ENCODE measurements around the gene SLC9C1.
"Not testable (repeated sequence)": the region's sequence is repeated elsewhere in the genome, so short reads cannot be mapped to it uniquely, and the experiment has no call there.

Gene SLC9C1

DNA sequence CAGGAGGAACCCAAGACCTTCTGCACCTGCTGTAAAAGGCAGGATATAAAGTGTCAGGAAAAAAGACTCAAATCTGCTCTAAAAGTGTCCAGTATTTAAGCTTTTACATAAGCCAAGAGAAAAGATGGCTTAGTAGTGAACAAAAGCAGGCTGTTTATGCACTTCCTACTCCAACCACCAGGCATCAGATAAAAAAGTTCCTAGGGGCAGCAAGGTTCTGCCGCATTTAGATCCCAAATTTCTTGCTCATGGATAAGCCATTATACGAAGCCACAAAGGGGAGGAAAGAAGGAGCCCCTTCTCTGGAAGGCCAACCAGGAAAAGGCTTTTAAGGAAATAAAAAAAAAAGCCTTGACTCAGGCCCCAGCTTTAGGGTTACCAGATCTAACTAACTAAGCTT, 10.6 kb upstream of the SLC9C1 start:
- no peak for DNase-seq

DNA sequence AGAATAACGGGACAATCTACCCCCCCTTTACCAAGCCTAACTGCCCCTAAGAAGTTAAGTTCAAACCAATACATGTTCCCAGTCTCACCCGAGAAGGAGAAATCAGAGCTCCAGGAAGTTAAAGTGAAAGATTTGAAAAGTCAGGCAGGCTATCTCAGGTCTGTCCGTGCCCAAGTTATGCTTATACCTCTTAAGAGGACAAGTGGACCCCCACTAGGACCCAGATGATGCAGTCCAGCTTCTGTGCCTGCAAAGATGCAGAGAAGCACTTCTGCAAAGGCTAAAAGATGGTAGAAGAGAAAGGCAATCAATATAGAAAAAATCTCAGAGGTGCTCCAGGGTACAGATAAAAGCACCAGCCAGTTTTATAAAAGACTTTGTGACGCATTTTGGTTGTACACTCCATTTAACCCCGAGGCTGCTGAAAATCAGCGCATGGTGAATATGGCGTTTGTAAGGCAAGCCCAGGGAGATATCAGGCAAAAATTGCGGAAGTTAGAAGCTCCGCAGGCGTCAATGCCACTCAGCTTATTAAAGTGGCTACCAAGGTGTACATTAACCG, 9.8 kb upstream of the SLC9C1 start:
- DNase-seq = no peak

DNA sequence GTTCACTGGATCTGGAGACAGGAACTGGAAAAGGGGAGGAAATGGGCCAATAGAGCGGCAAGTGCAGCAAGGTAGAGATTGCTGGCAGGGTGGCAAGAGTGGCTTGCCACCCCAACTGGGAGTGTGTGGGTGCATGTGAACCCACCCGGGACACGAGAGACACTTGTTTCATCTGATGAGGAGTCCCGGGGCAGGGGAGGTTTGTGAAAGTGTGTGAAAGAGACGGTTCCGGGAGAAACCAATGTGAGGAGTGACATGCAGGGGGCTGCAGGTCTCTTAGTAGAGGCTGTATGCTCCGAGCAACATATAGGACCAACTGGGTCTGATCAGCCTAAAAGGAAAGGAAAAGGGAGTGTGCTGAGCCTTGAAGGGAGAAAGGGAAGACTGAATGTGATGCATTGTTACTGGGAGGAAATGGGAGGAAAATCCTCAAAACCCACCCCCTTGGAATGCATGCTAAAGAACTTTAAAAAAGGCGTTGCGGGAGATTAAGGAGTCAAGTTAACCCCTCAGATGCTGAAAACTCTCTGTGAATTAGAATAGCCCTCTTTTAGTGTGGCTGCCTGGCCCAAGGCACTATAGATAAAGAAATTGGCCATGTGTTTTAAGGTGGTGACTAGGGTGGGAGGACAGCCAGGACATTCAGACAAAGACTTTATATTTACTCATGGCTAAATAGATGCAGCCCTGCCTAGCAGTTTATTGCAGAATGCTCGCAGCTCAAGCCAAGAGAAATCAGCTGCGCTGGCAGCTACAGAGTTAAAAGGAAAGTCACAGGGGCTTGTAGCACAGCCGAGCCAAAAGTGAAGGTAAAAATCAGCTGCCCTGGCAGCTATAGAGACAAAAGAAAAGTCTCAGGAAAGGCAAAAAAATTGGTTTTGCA, 9.1 kb upstream of the SLC9C1 start:
- no peak for DNase-seq

DNA sequence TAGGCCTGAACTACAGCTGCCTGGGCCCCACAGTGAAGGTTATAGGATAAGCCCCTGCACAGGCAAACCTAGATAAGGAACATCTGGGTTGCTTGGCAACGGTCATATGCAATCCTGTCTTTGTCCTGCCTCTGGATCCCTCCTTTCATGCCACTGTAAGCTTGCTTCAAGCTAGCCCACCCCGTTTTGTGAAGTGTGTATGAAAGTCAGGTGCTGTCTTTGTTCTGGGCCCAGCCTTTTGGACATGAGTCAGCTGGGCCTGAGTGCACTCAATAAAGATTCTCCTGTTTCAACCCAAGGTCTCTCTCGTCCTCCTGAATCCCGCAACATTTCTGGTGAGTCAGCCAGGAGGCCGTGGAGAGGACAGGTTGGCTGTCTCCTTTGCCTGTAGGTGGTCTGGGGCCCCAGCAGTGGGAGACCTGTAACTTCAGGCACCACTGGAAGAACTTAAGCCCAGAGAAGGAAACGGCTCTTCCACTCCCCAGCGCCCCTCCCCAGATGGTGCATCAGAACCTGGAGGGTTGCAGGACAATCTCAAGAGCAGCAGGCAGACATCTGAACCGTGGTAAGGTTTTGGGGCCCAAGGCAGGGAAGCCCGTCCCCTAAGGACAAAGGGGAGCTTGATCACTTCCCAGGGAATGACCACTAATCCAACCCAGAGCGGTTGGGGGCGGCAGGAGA, 8.3 kb upstream of the SLC9C1 start:
- no peak for DNase-seq

DNA sequence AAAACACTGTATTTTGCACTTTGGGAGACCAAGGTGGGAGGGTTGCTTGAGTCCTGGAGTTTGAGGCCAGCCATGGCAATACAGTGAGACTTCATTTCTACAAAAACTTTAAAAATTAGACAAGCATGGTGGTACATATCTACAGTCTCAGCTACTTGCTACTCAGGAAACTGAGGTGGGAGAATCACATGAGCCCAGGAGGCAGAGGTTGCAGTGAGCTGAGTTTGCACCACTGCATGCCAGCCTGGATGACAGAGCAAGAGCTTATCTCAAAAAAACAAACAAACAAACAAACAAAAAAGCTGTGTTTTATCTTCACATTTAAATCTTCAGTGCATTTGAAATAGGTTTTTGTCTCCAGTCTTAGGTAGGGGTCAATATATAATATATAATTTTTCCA, 4.8 kb upstream of the SLC9C1 start:
- DNase-seq = no peak

DNA sequence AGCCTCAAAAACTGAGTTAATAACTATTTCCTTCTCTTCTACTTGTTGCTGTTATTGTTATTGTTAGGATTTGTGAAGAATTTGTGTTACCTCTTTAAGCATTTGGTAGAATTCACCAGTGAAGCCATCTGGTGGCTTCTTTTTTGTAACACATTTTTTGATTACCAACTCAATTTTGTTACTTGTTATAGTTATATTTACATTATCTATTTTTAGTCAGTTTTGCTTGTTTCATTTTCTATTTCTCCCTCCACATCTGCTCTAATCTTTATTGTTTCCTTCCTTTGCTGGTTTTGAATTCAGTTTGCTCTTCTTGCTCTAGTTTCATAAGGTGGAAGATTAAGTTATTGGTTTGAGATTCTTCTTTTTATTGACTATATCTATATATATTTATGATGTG, 3.7 kb upstream of the SLC9C1 start:
- no peak for DNase-seq

DNA sequence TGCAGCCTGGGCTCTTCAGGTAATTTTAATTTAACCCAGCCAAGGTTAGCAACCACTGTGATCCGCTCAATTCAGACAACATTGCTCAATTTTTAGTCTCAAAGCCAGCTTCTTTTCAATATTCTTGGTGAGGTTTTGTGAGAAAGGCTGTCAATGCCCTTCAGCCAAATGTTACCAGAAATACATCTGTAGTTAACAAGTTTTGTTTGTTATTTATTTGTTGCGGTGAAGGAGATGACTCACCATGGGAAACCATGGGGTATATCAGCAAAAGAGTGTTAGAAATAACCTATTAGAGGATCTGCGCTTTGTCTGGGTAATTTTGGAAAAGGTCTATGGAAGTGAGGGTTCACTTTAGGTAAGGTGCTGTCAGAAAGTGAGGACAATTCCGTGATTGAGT, 5.0 kb downstream of the SLC9C1 start:
- DNase-seq = no peak

DNA sequence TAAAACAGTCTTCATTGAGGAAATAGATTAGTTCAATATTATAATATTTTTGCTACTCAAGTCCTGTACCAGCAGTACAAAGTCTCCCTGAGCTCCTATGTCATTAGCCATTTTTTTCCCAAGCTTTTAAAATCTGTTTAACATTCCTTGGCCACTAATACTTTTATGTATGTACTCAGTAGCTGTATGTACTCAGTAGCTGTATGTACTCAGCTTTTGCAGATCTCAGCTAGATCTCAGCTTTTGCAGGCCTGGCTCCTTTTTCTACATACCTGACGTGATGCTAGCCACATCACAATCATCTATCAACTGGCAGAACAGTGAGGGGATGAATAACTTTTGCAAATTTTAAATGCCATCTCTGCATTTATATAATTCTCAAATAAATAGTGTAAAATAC, 13.8 kb downstream of the SLC9C1 start:
- DNase-seq = no peak

DNA sequence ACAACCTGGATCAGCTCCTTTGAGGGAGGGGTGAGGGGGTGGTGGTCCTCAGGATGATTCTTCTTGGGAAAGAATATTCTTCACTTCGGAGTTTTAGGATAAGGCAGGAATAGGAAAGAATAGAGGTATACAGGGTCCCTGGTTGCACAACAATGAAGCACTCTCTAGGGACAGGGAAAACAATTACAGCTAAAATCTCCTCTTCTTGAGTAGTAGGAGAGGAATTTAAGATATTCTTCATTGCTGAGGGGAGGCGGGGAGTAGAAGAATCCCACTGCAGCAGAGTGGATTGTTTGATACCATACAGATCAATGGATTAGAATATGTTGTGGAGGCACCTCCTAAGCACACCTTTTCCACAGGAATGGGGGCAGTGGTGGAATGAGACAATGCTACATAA, 20.5 kb downstream of the SLC9C1 start:
- DNase-seq = no peak

DNA sequence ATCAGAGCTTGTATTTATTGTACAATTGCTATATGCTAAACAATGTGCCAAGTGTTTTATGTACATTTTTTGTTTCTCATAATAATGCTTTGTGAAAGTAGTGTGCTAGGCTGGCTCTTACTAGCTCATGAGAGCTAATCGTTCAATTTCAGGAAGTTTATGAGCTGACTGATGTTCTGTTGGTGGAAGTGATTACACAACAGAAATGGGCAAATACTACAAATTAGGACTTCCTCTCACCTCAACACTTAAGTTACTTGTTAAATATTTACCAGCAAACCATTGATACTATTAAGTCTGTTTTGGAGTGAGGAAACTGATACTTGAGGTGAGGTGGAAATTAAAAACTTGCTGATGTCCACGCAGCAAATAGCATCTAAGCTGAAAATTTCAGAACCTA, 32.3 kb downstream of the SLC9C1 start:
- DNase-seq = no peak

DNA sequence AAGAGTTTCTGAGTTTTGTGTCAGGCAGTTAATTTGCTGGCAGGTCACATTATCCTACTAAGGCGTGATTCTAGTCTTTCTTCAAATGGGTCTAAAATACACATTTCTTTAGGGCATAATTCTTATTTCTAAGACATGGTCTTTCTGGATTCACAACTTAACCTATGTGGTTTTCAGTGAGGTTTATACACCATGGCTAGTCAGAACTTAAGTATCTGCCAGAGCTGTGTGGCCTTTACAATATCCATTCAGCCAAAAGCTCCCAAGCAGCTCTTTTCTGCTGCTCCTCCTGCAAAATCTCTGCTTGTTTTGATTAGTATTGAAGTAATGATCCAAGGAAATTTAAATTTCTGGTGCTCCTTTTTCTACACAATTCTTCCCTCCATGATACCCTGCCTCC, 33.5 kb downstream of the SLC9C1 start:
- no peak for DNase-seq

DNA sequence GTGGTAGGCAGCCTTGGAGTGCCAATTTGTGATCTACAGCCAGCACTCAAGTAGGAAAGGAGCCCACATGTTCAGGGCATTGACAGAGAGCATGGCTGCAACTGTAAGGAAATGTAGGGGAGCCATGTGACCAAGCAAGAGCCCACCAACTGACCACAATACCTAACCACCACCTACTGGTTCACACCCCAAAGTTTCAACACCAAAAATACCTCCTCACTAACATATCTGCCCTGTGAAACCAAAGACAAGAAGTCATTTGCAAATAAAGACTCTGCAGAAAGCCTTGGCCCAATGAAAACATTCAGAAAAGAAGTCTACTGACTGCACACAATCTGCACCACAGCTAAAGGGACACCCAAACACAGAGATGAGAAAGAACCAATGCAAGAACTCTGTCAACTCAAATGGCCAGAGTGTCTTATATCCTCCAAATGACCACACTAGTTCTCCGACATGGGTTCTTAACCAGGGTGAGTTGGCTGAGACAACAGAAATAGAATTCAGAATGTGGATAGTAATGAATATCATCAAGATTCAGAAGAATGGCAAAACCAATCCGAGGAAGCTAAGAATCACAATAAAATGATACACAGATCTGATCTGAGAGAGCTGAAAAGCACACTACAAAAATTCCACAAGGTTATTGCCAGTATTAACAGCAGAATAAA, 40.6 kb downstream of the SLC9C1 start:
- DNase-seq = no peak

DNA sequence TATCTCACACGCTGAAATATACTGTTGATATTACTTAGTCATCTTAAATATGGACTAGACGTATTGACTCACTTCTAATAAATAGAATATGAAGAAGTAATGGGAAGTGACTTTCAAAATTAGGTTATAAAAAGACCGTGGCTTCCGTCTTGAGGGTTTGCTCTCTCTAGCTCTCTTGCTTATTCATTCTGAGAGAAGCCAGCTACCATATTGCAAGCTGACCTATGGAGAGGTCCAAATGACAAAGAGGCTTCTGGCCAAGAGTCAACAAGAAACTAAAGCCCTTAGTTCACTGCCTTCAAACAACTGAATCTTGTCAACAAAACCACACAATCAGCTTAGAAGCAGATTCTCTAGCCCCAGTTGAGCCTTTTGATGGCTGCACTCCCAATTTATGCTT, 46.1 kb downstream of the SLC9C1 start:
- DNase-seq = no peak

DNA sequence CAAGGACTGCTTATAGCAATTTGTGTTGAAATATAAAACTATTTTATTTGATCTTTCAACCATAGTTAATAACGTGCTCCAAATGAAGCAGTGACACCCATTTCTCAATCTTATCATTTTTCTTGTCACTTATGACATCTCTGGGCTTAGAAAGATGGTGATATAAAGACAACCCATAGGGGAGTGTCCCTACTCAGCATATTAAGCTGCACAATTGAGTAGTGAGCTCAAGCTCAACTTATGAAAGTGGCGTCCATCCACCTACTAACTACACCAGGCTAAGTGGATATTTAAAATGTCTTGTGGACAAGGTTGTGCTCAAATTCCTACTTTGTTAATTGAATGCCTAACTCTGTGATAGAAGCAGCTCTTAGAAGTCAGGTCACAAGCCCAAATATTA, 46.7 kb downstream of the SLC9C1 start:
- no peak for DNase-seq

DNA sequence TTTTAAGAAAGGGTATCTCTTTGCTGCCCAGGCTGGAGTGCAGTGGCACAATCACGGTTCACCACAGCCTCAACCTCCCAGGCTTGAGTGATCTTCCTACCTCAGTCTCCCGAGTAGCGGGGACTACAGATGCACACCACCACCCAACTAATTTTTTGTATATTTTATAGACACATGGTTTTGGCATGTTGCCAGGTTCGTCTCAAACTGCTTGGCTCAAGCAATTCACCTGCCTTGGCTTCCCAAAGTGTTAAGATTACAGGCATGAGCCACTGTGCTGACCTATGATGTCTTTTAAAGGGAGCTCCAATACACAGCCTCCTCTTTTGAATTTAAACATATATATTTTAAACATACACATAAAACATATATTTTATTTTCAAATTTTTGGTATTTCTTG, 60.9 kb downstream of the SLC9C1 start:
- DNase-seq = no peak

DNA sequence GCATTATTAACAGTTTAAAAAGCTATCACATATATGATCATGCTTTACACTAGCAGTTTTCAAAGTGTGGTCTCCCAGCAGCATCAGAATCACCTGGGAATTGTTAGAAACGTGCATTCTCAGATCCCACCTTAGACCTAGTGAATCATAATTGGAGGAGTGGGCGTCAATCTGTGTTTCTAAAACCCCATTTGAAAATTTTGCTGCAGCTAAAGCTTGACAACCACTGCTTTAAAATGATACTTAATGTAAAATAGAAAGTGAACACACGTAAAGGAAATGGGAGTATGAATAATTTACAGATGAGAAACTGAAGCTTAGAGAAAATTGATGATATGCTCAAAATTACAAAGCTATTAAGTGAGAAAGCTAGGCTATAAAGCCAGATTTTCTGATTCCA, 62.3 kb downstream of the SLC9C1 start:
- no peak for DNase-seq

DNA sequence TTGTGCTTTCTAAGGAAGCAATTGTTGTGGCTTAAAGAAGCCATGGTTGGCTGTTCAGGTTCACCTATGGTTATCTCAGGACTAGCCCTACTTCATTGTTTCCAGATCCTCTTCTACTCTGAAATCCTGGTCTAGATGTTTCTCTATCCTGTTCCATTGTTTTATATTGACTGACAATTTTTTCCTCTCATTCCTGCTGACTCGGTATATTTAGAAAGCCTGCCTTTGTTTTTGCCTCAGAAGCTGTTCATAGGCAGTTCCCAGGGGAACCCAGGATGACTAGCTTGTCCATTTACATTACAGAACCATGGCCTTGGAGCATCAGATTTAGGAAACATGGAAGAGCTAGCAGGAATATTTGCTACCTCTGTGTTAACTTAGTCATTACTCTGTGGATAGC, 64.0 kb downstream of the SLC9C1 start:
- DNase-seq = no peak

DNA sequence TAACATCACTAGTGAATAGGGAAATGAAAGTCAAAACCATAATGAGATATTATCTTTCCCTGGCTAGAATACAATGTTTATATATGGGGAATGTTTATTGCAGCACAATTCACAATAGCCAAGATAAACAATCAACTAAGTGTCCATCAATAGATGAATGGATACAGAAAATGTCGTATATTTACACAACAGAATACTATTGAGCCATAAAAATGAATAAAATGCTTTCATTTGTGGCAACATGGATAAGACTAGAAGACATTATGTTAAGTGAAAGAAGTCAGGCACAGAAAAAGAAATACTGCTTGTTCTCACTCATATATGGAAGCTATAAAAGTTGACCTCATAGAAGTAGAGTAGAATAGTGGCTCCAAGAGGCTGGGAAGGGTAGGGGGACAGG, 65.2 kb downstream of the SLC9C1 start:
- DNase-seq = no peak

DNA sequence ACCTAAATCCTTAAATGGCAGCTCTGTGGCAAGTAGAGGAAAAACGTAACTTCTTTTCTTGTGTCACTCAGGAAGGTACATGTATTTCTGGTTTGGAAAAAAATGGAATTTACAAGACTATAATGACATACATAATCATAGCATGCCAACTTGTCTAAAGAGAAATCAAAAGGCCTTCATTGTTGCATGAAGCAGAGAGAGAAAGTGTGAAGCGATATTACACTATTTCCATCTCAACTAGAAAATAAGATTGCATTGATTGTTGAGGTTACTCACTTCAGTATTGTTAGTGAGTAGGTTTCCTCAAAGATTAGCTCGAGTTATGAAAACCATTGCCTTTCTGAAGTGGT, 93.7 kb downstream of the SLC9C1 start:
- no peak for DNase-seq

DNA sequence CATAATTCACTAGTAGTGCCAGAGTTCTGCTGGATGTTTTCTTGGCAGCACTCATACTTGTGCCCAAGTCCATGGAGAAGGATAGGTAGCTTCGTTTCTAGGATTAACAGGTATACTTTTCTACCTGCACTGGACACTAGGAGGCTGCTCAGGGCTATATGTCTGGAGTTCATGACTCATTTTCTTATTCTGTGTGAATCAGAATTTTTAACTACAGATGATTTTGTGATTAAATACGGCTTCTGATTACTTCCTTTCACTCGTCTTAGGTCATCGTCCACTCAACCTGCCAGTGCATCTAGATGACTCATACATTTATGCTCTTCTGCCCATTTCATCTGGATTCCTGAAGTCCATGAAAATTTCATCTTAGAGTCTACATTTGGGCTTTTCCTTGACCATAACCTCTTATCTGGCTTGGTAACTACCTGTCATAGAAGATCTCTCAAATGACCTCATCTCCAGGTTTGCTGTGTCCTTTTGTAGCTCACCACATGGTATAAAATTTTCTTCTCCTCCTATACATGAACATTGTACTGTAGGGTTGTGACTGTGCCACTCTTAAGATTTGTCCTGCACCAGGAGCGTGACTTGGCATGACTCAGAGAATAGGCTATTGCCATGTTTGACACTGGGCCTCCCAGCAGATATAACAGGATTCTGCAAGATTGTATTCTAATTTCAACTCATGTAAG, 94.2 kb downstream of the SLC9C1 start:
- no peak for DNase-seq

DNA sequence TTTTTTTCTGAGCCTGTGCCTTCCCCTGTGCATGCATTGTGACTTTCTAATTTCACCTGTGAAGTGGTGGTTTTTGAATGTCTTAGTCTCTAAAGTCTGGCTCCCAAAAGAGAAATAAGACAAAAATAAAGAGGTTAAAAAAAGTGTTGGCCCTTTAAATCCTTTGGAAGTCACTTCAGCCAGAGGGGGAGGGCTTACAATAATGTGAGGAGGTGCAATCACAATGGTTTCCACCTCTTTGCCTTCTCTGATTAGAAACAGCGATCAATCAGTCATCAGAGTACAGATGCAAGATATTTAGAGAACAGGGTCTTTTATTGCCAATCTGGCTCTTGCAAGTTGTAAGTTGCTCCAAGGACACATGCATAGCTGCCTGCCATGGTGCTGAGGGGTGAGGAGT, 96.9 kb downstream of the SLC9C1 start:
- DNase-seq = no peak

DNA sequence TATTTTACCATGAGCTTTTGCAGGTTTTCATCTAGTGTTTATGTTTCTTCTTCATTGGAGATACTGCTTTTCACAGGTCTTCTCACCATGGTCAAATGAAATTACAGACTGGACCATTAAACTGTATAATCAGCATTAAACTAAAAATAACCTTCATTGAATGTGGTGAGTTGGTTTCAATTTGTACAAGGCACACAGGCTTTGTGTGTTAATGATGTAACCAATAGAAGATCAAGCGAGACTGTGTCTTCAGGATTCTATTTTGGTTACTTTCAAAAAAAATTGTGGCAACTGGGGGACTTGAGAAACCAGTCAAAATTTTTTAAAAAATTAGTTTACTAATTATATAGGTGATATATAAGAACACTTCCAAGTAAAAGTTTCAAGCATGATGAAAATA, 106.7 kb downstream of the SLC9C1 start:
- no peak for DNase-seq

DNA sequence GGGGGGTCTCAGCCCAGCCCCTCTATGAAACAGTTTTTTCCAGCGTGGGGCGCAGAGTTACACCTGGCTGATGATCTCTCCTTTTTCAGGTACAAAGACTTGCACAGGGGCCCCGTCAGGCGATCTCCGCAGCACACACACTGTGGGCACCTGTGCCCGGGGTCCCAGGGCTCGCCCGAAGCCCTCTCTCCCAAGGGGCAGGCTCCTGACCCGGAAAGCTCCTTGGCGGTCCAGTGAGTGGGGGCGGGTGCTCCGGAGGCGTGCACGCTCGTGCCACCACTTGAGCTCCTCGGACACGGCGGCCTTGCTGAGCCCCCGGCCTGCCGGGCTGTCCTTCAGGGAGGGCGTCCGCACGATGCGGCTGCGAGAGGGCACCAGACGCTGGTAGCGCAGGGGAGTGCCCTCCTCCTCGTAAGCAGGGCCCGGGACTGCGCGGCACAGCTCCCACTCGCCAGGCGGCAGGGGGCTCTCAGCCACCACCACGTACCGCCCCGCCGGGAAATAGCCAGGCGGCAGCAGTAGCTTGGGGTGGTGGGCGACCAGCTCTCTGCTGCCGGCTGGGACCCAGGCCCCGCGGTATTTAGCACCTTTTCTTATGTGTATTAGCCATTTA, 108.5 kb downstream of the SLC9C1 start:
- DNase-seq = not testable (repeated sequence)
